Lower leg skin (tissue), 3 donors: ENCODE data around the gene KCNN3.

Experiments used
- CTCF ChIP-seq, 3 donors: fragments of 450-650 bp; IDR thresholded peaks; one replicate each; pipeline ENCODE4 v1.5.1; 2016; ENCODE audit warnings: antibody characterized with exemption in 3 of 3, mild to moderate bottlenecking in 3 of 3, moderate library complexity in 2 of 3
- POLR2A ChIP-seq, 2 donors: fragments of 450-650 bp; IDR thresholded peaks; one replicate each; pipeline ENCODE4 v1.6.1; 2016 to 2017; ENCODE audit warnings: antibody characterized with exemption in 2 of 2, mild to moderate bottlenecking in 1 of 2, moderate library complexity in 1 of 2

GRCh38 chr1:154812877-154813276 lies 57.2 kb downstream of the KCNN3 start:
- no peak for TF ChIP-seq POLR2A (IDR thresholded peaks at IDR 0.05)
- no peak for TF ChIP-seq CTCF (IDR thresholded peaks at IDR 0.05)
